LNCAP (cell line): Measurements from ENCODE around the gene MUSTN1.

ENCODE experiments used
- TF ChIP-seq, protein P1 (sequence below): fragments of 450-650 bp; IDR thresholded peaks from 2 replicates; pipeline ENCODE4 v1.5.1; 2017; ENCODE audit warnings: mild to moderate bottlenecking

The MUSTN1 gene

DNA sequence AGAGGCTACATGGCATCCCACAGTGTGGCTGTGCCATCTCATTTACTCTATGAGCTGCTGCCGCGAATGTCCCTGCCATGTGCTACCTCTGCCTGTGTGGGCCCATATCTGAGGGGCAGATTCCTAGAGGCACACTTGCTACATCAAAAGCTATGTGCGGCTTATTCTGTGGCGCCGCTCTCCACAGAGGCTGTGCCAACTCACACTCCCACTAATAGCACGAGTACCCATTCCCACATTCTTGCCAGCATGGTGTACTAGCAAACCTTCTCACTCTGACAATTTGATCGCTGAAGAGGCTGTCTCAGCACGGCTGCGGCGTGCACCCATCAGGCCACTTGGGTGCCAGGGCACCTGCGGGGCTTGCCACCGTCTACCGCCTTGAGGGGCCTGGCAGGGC, 31.2 kb upstream of the MUSTN1 start:
- TF ChIP-seq, protein P1, sequence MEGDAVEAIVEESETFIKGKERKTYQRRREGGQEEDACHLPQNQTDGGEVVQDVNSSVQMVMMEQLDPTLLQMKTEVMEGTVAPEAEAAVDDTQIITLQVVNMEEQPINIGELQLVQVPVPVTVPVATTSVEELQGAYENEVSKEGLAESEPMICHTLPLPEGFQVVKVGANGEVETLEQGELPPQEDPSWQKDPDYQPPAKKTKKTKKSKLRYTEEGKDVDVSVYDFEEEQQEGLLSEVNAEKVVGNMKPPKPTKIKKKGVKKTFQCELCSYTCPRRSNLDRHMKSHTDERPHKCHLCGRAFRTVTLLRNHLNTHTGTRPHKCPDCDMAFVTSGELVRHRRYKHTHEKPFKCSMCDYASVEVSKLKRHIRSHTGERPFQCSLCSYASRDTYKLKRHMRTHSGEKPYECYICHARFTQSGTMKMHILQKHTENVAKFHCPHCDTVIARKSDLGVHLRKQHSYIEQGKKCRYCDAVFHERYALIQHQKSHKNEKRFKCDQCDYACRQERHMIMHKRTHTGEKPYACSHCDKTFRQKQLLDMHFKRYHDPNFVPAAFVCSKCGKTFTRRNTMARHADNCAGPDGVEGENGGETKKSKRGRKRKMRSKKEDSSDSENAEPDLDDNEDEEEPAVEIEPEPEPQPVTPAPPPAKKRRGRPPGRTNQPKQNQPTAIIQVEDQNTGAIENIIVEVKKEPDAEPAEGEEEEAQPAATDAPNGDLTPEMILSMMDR: no peak

DNA sequence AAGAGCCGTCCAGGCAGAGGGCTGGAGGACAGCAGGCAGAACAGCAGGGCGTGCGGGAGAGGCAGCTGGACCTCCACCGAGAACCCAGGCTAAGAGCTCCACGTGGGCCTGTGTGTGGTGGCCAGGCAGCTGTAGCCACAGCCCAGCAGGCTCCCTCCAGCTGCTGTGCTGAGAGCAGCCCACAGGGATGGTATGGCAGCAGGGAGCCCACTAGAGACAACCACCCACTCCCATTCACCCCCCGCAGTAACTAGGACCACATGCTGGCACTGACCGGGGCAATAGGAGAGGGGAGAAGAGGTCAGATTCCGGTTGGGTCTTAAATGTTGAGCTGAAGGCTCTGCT, 25.6 kb upstream of the MUSTN1 start:
- TF ChIP-seq, protein P1: no peak

DNA sequence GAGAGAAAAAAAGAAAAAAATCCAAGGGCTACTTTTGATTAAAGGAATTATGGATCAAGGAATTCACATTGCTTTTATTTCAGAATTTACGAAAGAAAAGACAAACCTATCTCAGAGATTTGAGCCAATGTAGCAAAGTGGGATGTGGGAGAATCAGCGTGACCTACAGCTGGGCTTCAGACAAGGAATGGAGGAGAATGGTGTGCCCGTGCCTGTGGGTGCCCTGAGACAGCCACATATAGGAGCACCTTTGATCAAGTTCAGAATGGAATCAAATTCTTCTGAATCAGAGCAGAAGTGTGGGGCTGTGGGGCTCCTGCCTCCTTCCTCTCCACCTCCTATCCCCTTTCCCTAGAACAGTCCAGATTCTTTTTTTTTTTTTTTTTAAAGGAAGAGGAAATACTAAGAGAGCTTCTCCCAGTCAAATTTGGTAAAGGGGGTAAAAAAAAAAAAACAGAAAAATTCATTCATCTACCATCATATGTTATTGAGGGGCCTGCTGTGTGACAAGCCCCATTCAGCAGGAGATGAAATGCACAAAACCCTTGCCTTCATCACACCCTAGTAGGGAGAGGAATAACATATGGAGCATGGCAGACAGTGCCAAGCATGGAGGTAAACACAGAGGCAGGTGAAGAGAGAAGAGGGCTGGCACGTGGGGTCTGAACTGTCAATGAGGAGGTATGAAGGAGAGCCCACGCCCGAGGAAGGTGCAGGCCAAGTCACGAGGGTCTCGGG, 25.0 kb upstream of the MUSTN1 start:
- TF ChIP-seq, protein P1: no peak

DNA sequence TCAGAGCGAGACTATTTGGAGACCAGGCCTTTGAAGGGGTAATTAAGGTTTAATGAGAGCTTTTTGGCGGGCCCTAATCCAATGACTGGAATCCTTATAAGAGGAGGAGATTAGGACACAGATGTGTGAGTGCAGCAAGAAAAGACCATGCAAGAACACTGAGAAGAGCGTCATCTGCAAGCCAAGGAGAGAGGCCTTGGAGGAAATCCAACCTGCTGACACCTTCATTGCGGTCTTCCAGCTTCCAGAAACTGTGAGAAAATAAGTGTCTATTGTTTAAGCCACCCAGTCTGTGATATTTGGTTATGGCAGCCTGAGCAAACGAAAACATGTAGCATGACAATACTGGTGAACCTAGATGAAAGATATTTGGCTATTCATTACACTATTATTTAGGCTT, 23.0 kb upstream of the MUSTN1 start:
- TF ChIP-seq, protein P1: no peak

DNA sequence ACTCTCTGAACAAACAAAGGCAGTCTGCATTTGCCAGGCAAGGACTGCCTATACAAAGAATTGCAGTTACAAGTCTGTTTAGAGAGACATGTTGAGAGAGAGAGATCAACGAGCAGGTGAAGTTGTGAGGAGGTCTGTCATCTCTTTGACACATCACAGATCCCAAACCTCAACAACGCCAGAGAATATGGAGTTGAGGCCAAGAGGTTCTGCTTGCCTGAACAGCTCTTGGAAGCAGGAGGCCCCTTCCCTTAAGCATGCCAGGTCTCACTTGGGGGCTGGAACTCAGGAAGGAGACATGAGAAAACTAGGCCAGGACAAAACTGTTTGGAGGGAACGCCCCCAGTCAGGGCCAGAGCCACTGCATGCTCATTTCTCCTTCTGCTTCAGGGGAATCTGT, 22.3 kb upstream of the MUSTN1 start:
- TF ChIP-seq, protein P1: no peak

DNA sequence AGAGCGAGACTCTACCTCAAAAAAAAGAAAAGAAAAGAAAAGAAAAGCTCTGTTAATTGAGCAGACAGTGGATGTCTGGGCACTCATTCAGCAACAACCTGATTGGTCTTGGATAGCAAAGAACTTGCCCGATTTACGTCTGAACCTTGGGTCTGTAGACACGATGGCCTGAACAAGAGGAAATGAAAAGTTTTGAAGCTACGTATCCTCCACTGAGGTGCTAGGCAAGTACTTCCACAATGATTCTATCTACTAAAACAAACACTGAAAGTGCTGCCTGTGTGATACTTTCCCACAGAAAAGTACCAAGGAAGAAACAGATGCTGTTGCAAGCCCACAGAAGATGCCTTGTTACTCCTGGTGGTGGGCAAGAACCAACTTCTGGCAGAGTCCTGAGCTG, 21.8 kb upstream of the MUSTN1 start:
- TF ChIP-seq, protein P1: no peak

DNA sequence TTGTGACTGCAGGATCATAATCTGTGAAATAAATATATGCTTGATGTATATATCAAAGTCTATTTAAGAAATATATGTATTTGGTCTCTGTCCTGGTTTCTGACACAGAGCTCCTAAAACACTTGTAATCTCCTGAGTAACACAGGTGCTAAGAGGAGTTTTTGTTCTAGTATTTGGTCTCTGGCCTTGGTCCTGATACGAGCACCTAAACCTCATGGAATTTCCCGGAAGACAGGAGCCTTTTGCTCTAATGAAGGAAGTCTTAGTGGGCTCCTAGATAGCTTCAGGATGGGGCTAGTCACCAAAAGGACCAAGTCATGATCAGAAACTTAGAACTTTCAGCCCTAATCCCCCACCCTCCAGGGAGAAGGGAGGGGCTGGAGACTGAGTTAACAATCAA, 19.2 kb upstream of the MUSTN1 start:
- TF ChIP-seq, protein P1: no peak

DNA sequence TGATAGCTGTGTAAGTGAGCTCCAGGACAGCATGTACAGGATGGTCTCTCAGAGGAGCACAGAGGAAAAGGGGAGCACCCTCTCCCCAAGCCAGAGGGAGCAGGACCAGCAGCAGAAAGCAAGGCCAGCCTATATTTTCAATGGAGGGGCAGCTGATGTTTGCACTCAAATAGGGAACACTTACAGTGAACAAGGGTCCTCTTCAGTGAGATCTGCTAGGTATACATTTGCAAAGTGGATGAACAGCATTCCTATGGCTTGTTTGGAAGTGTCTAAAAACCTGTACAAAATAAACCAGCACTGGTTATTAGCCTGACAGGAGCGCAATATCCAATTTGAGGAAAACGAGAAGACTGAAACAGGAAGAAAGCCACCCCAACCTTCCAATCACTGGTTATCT, 17.6 kb upstream of the MUSTN1 start:
- TF ChIP-seq, protein P1: no peak
